Measurements from ENCODE around the gene LMTK3. TPM values are rescaled to one million over a fixed set of nuclear protein-coding genes. Genes with fewer than 3 reads are reported as not detected.

LMTK3 gene
- total and polyA plus RNA-seq, 9 of the 15 experiments (the other 6 are each of a cell fraction or from before 2014, with no cell fraction given), result 0.35 to 12.3 (median 2.0) TPM; not detected in 2

DNA sequence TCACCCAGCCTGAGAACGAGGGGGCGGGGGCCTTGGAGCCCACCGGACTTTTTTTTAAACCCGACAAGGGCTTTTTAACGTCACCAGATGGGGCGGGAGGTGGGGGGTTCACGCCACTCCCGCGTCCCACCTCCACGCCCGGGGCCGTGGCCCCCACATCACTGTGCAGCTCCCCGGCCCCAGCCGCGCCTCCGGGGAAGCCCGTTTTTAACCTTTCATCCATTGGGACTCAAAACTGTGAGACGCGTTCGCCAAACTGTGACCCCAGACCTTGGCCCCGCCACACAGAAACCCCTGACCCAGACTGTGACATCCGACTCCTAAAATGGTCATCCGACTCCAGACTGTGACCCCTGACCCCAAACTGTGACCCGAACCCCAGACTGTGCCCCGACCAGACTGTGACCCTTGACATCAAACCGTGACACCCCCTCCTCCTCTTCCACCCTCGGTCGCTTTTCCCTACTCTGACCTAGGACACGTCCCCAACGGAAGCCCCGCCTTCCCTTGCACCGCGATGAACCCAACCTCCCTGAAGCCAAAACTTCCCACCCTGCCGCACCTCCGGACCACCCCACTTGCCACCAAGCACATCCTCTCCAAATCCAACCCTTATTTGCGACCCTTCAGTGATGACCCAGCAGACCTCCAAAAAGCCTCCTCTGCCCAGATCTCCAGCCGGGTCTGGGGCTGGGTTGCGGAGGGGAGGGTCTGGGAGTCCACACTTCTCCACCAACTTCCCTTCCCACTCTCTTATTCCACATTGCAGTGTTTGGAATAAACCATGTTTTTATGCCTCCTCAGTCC lies 67.3 kb downstream of the LMTK3 start (continued):
- TF ChIP-seq GABPA (tag; conservative IDR thresholded peaks at IDR 0.05; ENCODE audit: low read depth) (no peak), SREBF2 (CRISPR knock-in tag; IDR thresholded peaks at IDR 0.05) (no peak), RBM22 (IDR thresholded peaks at IDR 0.05; ENCODE audit: low read depth, low read length, poor library complexity, severe bottlenecking) (peak; percentile 58), HIVEP1 (CRISPR knock-in tag; IDR thresholded peaks at IDR 0.05) (no peak), KAT8 (IDR thresholded peaks at IDR 0.05; ENCODE audit: low read depth) (no peak), NFIX (CRISPR knock-in tag; IDR thresholded peaks at IDR 0.05; ENCODE audit: low read depth) (no peak), TCF3 (CRISPR knock-in tag; IDR thresholded peaks at IDR 0.05) (no peak), TCF7 (IDR thresholded peaks at IDR 0.05; ENCODE audit: borderline replicate concordance) (no peak), POLR2A (conservative IDR thresholded peaks at IDR 0.05) (peak; percentile 28; the same call in 1 of the 2 replicates), FUS (optimal IDR thresholded peaks at IDR 0.05; ENCODE audit: low read depth, low read length) (no peak), CXXC5 (CRISPR knock-in tag; IDR thresholded peaks at IDR 0.05) (no peak), TAF15 (IDR thresholded peaks at IDR 0.05; ENCODE audit: low read depth, low read length) (no peak), CBX8 (IDR thresholded peaks at IDR 0.05; ENCODE audit: borderline replicate concordance, extremely low read depth, low read depth, low read length, poor library complexity, severe bottlenecking) (no peak), ZNF134 (CRISPR knock-in tag; conservative IDR thresholded peaks at IDR 0.05) (no peak), DACH1 (IDR thresholded peaks at IDR 0.05; ENCODE audit: partially characterized antibody) (no peak), NBN (IDR thresholded peaks at IDR 0.05; ENCODE audit: low read depth) (no peak), LCOR (CRISPR knock-in tag; IDR thresholded peaks at IDR 0.05) (no peak), ZFP30 (CRISPR knock-in tag; IDR thresholded peaks at IDR 0.05; ENCODE audit: borderline replicate concordance) (no peak)
- TF ChIP-seq, protein P1, sequence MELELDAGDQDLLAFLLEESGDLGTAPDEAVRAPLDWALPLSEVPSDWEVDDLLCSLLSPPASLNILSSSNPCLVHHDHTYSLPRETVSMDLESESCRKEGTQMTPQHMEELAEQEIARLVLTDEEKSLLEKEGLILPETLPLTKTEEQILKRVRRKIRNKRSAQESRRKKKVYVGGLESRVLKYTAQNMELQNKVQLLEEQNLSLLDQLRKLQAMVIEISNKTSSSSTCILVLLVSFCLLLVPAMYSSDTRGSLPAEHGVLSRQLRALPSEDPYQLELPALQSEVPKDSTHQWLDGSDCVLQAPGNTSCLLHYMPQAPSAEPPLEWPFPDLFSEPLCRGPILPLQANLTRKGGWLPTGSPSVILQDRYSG (tag; conservative IDR thresholded peaks at IDR 0.05; ENCODE audit: low read depth), result no peak
- TF ChIP-seq, protein P2, sequence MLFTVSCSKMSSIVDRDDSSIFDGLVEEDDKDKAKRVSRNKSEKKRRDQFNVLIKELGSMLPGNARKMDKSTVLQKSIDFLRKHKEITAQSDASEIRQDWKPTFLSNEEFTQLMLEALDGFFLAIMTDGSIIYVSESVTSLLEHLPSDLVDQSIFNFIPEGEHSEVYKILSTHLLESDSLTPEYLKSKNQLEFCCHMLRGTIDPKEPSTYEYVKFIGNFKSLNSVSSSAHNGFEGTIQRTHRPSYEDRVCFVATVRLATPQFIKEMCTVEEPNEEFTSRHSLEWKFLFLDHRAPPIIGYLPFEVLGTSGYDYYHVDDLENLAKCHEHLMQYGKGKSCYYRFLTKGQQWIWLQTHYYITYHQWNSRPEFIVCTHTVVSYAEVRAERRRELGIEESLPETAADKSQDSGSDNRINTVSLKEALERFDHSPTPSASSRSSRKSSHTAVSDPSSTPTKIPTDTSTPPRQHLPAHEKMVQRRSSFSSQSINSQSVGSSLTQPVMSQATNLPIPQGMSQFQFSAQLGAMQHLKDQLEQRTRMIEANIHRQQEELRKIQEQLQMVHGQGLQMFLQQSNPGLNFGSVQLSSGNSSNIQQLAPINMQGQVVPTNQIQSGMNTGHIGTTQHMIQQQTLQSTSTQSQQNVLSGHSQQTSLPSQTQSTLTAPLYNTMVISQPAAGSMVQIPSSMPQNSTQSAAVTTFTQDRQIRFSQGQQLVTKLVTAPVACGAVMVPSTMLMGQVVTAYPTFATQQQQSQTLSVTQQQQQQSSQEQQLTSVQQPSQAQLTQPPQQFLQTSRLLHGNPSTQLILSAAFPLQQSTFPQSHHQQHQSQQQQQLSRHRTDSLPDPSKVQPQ (CRISPR knock-in tag; IDR thresholded peaks at IDR 0.05; ENCODE audit: borderline replicate concordance), result no peak
- TF ChIP-seq, protein P3, sequence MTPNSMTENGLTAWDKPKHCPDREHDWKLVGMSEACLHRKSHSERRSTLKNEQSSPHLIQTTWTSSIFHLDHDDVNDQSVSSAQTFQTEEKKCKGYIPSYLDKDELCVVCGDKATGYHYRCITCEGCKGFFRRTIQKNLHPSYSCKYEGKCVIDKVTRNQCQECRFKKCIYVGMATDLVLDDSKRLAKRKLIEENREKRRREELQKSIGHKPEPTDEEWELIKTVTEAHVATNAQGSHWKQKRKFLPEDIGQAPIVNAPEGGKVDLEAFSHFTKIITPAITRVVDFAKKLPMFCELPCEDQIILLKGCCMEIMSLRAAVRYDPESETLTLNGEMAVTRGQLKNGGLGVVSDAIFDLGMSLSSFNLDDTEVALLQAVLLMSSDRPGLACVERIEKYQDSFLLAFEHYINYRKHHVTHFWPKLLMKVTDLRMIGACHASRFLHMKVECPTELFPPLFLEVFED (CRISPR knock-in tag; conservative IDR thresholded peaks at IDR 0.05), result no peak
- TF ChIP-seq, protein P4, sequence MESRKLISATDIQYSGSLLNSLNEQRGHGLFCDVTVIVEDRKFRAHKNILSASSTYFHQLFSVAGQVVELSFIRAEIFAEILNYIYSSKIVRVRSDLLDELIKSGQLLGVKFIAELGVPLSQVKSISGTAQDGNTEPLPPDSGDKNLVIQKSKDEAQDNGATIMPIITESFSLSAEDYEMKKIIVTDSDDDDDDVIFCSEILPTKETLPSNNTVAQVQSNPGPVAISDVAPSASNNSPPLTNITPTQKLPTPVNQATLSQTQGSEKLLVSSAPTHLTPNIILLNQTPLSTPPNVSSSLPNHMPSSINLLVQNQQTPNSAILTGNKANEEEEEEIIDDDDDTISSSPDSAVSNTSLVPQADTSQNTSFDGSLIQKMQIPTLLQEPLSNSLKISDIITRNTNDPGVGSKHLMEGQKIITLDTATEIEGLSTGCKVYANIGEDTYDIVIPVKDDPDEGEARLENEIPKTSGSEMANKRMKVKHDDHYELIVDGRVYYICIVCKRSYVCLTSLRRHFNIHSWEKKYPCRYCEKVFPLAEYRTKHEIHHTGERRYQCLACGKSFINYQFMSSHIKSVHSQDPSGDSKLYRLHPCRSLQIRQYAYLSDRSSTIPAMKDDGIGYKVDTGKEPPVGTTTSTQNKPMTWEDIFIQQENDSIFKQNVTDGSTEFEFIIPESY (CRISPR knock-in tag; IDR thresholded peaks at IDR 0.05), result no peak
